HL-60 (cell line): ENCODE measurements around the gene CCDC138.

ENCODE experiments used
- DNase-seq, 2 experiments: peaks; one replicate each; pipeline ENCODE4 v3.0.0-alpha.2; 2010 to 2020; ENCODE audit warnings: low read depth in 1 of 2, low spot score in 1 of 2
- H3K27ac ChIP-seq: fragments of 250-450 bp; sonication (Bioruptor Pico); replicated peaks from 2 replicates; pipeline ENCODE4 v1.5.1; 2020; ENCODE audit warnings: mild to moderate bottlenecking, moderate library complexity
- H3K27me3 ChIP-seq: fragments of 250-450 bp; sonication (Bioruptor Pico); 2 replicates; pipeline ENCODE4 v1.5.1; 2021; ENCODE audit warnings: mild to moderate bottlenecking, moderate library complexity; ENCODE audit not compliant: insufficient read depth, poor library complexity, severe bottlenecking
- H3K4me3 ChIP-seq: replicated peaks from 2 replicates; pipeline ENCODE4 v1.5.1; 2011; ENCODE audit warnings: mild to moderate bottlenecking, control low read depth, low read length; ENCODE audit not compliant: insufficient read depth
- CTCF ChIP-seq: IDR thresholded peaks from one replicate; pipeline ENCODE4 v1.5.1; 2011; ENCODE audit warnings: low read length, control low read depth, inconsistent platforms; ENCODE audit not compliant: insufficient read depth
- GABPA ChIP-seq: IDR thresholded peaks from 2 replicates; pipeline ENCODE4 v1.6.1; 2012; ENCODE audit warnings: low read depth
- POLR2AphosphoS5 ChIP-seq: IDR thresholded peaks from 2 replicates; pipeline ENCODE4 v1.6.1; 2012; ENCODE audit warnings: low read depth
- REST ChIP-seq: IDR thresholded peaks from 2 replicates; pipeline ENCODE4 v1.6.1; 2012; ENCODE audit warnings: low read depth; ENCODE audit not compliant: insufficient replicate concordance
- SPI1 ChIP-seq: IDR thresholded peaks from 2 replicates; pipeline ENCODE4 v1.6.1; 2012; ENCODE audit warnings: low read depth, mild to moderate bottlenecking, borderline replicate concordance

CCDC138 gene

GRCh38 chr2:108910541-108911396, 124.2 kb downstream of the CCDC138 start:
- no peak overlapping the region for H3K27ac ChIP-seq
- DNase-seq, result no peak
- TF ChIP-seq POLR2AphosphoS5, result no peak
- no peak for TF ChIP-seq REST
- TF ChIP-seq GABPA, result no peak
- no peak for TF ChIP-seq SPI1
- TF ChIP-seq CTCF, result no peak
- no peak overlapping the region for H3K4me3 ChIP-seq
- no peaks in the 10 kb centered on the region for H3K27me3 ChIP-seq

- Histone ChIP-seq H3K4me3 (no peak overlapping the region), H3K27me3 (no peaks in the 10 kb centered on the region), H3K27ac (no peak overlapping the region)
- DNase-seq, result no peak
- no peak for TF ChIP-seq SPI1
- TF ChIP-seq GABPA, result no peak
- TF ChIP-seq CTCF, result no peak
- no peak for TF ChIP-seq POLR2AphosphoS5
- TF ChIP-seq REST, result no peak
Measured at GRCh38 chr2:108911401-108911800, 124.8 kb downstream of the CCDC138 start.

- H3K4me3 ChIP-seq, result no peak overlapping the region
- H3K27me3 ChIP-seq, result no peaks in the 10 kb centered on the region
- no peak for DNase-seq
- H3K27ac ChIP-seq, result no peak overlapping the region
- TF ChIP-seq REST (no peak), GABPA (no peak), POLR2AphosphoS5 (no peak), CTCF (no peak), SPI1 (no peak)
Measured at GRCh38 chr2:108911807-108912628, 125.4 kb downstream of the CCDC138 start.
